GM13977 (cell line): ENCODE data around the gene CCIN.
"Not testable (repeated sequence)": the region's sequence is repeated elsewhere in the genome, so short reads cannot be mapped to it uniquely, and the experiment has no call there.

Source experiments
- DNase-seq: peaks from one replicate; pipeline ENCODE4 v3.0.0; 2012; ENCODE audit warnings: low spot score
- in situ Hi-C: fragments of 300-500 bp; cut with MboI; formaldehyde crosslinking; loops from one replicate; pipeline ENCODE4 v1.12.0; 2022; ENCODE audit warnings: low sequenced_read_pairs, low pct_unique_long_range_greater_than_20kb, mixed read lengths, inconsistent platforms; ENCODE audit not compliant: unreplicated experiment
- TF ChIP-seq, protein P1 (sequence below): IDR thresholded peaks from 2 replicates; pipeline ENCODE4 v1.5.1; 2012; ENCODE audit warnings: mild to moderate bottlenecking, control low read depth; ENCODE audit not compliant: insufficient read depth; ENCODE audit errors: extremely low read depth, missing control alignments

The CCIN gene

DNA sequence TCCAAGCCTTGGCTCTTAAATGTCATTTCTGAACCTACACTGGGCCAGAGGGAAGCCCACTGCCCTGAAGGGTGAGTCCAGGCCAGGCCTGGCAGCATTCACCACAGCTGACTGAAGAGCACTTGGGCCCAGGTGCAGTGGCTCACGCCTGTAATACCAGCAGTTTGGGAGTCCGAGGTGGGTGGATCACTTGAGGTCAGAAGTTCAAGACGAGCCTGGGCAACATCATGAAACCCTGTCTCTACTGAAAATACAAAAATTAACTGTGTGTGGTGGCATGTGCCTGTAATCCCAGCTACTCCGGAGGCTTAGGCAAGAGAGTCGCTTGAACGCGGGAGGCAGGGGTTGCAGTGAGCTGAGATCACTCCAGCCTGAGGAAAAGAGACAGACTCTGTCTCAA is 5.1 kb downstream of the CCIN start:
- TF ChIP-seq, protein P1, sequence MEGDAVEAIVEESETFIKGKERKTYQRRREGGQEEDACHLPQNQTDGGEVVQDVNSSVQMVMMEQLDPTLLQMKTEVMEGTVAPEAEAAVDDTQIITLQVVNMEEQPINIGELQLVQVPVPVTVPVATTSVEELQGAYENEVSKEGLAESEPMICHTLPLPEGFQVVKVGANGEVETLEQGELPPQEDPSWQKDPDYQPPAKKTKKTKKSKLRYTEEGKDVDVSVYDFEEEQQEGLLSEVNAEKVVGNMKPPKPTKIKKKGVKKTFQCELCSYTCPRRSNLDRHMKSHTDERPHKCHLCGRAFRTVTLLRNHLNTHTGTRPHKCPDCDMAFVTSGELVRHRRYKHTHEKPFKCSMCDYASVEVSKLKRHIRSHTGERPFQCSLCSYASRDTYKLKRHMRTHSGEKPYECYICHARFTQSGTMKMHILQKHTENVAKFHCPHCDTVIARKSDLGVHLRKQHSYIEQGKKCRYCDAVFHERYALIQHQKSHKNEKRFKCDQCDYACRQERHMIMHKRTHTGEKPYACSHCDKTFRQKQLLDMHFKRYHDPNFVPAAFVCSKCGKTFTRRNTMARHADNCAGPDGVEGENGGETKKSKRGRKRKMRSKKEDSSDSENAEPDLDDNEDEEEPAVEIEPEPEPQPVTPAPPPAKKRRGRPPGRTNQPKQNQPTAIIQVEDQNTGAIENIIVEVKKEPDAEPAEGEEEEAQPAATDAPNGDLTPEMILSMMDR = no peak
- in situ Hi-C loops = no loop called here

DNA sequence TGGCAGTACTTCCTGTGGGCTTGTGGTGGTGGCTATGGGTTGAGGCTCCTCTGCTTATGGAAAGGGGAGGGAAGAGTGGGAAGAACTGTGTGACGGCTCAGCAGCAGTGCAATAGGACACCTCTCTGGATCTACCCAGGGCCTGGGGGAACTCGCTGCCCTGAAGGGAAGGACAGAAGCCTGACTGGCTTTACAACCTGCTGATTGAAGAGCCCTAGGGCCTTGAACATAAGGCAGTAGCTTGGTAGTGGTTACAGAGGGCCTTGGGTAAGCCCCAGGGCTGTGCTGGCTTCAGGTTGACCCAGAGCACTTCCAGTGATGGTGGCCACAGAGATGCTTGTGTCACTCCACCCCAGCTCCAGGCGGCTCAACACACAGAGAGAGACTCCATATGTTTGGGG is 5.5 kb downstream of the CCIN start:
- DNase-seq = no peak
- TF ChIP-seq, protein P1 = no peak
- in situ Hi-C loops = no loop called here

More for the DNA sequence above, 5.1 kb downstream of the CCIN start:
- DNase-seq = no peak

DNA sequence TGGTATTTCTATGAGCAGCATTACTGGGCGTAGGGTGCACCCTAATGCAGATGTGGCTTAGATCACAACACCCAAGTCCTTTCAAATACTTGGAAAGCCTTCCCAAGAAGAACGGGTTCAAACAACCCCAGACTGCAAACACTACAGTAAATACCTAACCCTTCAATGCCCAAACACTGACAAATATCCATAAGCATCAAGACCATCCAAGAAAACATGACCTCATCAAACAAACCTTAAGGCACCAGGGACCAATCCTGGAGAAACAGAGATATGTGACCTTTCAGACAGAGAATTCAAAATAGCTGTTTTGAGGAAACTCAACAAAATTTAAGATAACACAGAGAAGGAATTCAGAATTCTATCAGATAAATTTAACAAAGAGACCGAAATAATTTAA is 6.0 kb downstream of the CCIN start:
- DNase-seq, in situ Hi-C loops: not testable (repeated sequence)

DNA sequence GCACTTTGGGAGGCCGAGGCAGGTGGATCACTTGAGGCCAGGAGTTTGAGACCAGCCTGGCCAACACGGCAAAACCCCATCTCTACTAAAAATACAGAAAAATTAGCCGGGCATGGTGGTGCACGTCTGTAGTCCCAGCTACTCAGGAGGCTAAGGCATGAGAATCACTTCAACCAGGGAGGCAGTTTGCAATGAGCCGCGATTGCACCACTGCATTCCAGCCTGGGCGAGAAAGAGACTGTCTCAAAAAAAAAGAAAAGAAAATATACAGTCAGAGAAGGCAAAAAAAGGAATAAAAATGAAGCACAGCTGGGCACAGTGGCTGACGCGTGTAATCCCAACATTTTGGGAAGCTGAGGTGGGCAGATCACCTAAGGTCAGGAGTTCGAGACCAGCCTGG is 7.3 kb downstream of the CCIN start:
- not testable (repeated sequence) for DNase-seq

DNA sequence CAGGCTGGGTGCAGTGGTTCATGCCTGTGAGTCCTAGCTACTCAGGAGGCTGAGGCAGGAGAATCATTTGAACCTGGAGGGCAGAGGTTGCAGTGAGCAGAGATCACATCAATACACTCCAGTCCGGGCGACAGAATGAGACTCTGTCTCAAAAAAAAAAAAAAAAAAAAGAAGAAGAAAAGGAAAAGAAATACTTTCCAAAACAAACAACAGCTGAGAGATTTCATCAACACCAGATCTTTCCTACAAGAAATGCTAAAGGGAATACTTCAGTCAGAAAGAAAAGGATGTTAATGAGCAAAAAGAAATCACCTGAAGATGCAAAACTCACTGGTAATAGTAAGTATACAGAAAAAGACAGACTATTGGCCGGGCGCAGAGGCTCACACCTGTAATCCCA is 8.4 kb downstream of the CCIN start:
- no peak for DNase-seq
- in situ Hi-C loops = no loop called here
- TF ChIP-seq, protein P1 = no peak

More for the DNA sequence above, 7.3 kb downstream of the CCIN start:
- in situ Hi-C loops = not testable (repeated sequence)

DNA sequence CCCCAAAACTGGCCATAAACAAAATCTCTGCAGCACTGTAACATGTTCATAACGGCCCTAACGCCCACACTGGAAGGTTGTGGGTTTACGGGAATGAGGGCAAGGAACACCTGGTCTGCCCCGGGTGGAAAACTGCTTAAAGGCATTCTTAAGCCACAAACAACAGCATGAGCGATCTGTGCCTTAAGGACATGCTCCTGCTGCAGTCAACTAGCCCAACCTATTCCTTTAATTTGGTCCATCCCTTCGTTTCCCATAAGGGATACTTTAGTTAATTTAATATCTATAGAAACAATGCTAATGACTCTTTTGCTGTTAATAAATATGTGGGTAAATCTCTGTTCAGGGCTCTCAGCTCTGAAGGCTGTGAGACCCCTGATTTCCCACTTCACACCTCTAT is 11.1 kb downstream of the CCIN start:
- in situ Hi-C loops, DNase-seq: not testable (repeated sequence)

DNA sequence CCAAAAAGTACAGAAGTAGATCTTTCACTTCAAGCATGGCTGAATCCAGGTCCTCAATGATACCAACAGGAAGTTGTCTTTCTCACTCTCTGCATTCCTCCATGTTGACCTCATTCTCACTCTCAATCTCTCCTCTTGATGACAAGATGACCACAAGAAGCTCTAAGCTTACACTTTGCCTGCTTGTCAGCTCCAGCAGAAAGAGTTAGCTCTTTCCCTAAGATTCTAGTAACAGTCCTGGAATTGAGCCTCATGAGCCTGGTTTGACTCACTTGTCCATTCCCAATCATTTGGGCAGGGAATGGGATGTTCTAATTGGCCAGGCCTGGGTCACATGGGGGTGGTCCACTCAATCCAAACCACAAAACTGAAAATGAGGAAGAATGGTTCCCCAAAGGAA is 18.2 kb downstream of the CCIN start:
- DNase-seq = no peak
- in situ Hi-C loops = no loop called here
- TF ChIP-seq, protein P1 = no peak

DNA sequence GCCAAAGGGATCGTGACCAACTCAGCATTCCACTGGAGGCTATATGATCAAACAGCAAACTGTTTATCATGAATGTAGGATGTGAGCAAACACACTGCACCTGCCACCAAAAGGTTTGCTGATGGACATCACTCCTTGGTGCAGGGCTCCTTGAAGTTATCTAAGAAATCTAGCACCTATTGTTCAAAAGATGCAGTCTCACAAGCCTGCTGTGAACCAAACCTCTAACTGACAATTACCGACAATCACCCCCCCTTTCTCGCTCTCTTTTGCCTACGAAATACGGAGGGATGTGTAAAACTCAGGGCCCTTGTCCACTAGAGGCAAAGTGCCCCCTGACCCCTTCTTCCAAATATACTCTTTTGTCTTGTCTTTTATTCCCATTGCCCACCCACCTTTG is 19.0 kb downstream of the CCIN start:
- in situ Hi-C loops = no loop called here
- no peak for DNase-seq
- TF ChIP-seq, protein P1 = no peak

DNA sequence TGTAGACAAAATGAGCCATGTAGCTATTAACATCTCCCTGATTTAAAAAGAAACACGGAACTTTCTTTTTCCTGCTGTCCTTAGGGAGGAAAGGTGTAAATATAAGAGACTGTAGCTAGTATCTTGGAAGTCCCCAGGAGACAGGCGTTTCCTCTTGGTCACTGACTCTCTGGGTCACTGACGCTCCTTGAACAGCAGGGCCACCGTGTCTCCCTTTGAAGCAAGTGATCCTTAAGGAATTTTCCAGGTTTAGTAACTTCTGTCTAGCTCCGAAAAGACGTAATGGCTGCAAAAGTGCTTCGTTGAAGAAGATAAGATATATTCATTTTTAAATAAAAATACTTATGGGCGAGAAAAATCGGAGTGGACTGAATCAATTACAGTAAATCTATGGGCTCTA is 20.8 kb downstream of the CCIN start:
- TF ChIP-seq, protein P1 = peak; percentile 24
- in situ Hi-C loops = no loop called here
- no peak for DNase-seq
